Mesodermal cell (in vitro differentiated cells): ENCODE data around the gene SLC40A1.

Experiments used
- H3K27ac ChIP-seq: 2 replicates; pipeline ENCODE4 v1.7.0; 2013; ENCODE audit warnings: mild to moderate bottlenecking, low read depth, low read length, moderate library complexity; ENCODE audit not compliant: severe bottlenecking
- H3K36me3 ChIP-seq: 2 replicates; pipeline ENCODE4 v1.7.1; 2013; ENCODE audit warnings: mild to moderate bottlenecking, low read length, moderate library complexity; ENCODE audit not compliant: control insufficient read depth, insufficient read depth
- H3K4me1 ChIP-seq: one replicate; pipeline ENCODE4 v1.7.1; 2013; ENCODE audit warnings: mild to moderate bottlenecking, low read length; ENCODE audit not compliant: insufficient read depth, control insufficient read depth, poor library complexity, severe bottlenecking
- H3K4me3 ChIP-seq: 2 replicates; pipeline ENCODE4 v1.7.0; 2013; ENCODE audit warnings: low read length, control low read depth, mild to moderate bottlenecking; ENCODE audit not compliant: insufficient read depth, poor library complexity, severe bottlenecking; ENCODE audit errors: extremely low read depth
- H3K9me3 ChIP-seq: 2 replicates; pipeline ENCODE4 v1.7.1; 2013; ENCODE audit warnings: mild to moderate bottlenecking, low read length, moderate library complexity; ENCODE audit not compliant: control insufficient read depth
- WGBS, 2 experiments: methylation state at CpG; one replicate each; pipeline ENCODE4 v1.1.5; 2013; ENCODE audit warnings: missing lambda C conversion rate in 2 of 2; ENCODE audit not compliant: insufficient coverage in 2 of 2; 5-methylcytosine and 5-hydroxymethylcytosine counted together

SLC40A1 gene

DNA sequence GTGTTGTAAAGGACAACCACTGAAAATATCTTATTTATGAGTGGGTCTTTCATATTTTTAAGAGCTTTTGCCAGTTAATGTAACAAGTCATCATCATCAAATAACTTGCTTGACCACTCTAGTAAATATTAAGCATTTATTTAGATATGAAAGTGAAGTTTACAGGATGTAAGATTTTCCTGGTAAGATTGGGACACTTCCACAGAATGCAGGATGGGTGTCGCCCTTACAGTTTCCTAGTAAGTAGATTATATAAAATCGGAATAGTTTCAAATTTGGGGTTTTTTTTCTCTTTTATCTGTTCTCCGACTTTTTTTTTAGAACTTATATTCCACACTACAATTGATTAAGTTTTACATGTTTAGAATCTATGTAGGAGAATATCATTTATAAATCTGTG, 14.8 kb upstream of the SLC40A1 start:
- Histone ChIP-seq H3K4me3 (no peak overlapping the region), H3K36me3 (no peaks in the 10 kb centered on the region), H3K9me3 (no peaks in the 10 kb centered on the region), H3K27ac (no peak overlapping the region), H3K4me1 (peaks cover 10% of the 10 kb centered on the region)
- 100% methylated on average over 1 of the region's 3 CpGs; no CpG with 5 or more reads in 1 of the 2 experiments for WGBS, 2 experiments

DNA sequence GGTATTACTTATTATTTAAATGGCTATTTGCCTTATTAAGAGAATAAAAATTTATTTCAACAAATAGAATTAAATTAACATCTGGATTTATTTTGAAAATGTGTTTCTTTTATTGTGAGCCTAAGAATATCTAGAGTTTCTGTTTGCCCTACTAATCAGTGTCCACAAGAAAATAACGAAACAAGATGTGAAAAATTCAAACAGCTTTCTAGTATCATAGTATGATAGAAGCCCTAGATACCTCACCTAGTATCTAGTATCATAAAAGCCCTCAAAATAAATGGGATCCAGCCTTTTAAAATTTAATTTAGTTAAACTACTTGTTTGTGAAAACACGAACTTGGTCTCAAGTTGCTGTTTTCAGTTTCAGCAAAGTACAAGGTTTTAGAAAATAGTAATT, 13.7 kb upstream of the SLC40A1 start:
- Histone ChIP-seq H3K4me3 (no peak overlapping the region), H3K27ac (no peak overlapping the region), H3K4me1 (peaks cover under 1% of the 10 kb centered on the region), H3K36me3 (no peaks in the 10 kb centered on the region), H3K9me3 (no peaks in the 10 kb centered on the region)
- WGBS, 2 experiments = 100% methylated on average over 1 of the region's 2 CpGs

DNA sequence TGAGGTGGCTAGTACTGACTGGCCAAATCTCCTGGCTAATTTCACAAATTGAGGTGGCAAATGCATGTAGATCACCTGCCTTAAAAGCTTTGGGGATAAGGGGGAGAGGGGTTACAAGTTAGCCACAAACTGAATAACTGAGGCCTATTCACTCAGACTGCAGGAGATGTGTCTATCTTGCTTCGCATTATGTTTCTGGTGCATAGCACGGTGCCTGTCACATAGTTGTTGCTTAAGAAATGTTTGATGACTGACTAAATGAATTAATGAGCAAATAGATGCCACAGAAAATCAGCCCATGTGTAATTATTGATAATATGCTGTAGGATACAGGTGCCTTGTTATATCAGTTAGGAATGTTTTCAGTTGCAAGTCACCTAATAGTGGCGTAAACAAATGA, 12.5 kb upstream of the SLC40A1 start:
- H3K27ac ChIP-seq = no peak overlapping the region
- no peak overlapping the region for H3K4me3 ChIP-seq
- no peaks in the 10 kb centered on the region for H3K4me1 ChIP-seq
- no peaks in the 10 kb centered on the region for H3K9me3 ChIP-seq
- 83 to 97% methylated on average over 2 to 3 of the region's 3 CpGs for WGBS, 2 experiments
- H3K36me3 ChIP-seq = no peaks in the 10 kb centered on the region

DNA sequence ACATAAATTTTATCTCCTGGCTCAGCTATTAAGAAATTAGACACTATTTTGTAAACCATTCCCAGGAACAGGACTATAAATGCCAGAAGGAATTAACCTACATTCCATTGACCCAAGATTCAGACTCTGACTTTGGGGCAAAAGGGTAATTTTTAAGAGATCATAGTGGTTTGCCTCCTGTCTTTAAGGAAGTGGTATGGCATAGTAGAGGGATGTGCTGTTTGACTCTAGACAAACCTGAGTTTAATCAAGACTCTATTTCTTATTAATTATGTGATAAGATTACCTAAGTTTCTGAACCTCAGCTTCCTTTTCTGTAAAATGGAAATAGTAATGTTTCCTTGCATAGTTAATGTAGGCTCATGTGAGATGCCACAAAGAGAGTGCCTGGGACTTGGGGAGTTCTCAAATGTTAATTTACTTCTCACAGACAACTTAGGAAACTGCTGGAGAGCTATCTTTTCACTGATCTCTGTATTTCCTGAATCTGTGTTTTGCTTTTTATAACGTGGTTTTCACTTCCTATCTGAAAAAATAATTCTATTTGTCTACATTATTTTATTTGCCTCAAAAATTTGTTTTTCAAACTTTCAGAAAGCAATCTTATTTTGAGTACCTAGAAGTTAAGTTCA, 11.9 kb upstream of the SLC40A1 start:
- Histone ChIP-seq H3K9me3 (no peaks in the 10 kb centered on the region), H3K4me3 (no peak overlapping the region), H3K27ac (no peak overlapping the region), H3K36me3 (no peaks in the 10 kb centered on the region), H3K4me1 (no peaks in the 10 kb centered on the region)
- no CpG with 5 or more reads among the region's 1 CpG for WGBS, 2 experiments

DNA sequence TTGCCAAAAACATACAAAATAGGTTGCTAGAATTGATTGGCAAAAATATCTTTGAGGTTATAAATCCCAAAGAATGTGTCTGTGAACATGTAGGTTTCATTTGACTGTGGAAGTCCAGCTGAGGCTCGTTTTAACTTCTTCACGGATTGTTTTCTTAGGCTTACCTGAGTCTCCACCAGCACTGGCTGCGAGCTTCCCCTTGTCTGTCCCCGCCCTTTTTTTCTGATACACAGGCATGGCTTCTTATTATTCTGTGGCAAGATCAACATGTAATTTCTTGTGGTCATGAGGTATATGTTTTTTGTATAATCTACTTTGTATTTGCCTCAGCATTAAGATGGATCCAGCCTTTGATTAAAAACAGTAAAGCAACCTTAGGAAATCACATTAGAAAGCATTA, 7.2 kb upstream of the SLC40A1 start:
- H3K4me1 ChIP-seq = no peaks in the 10 kb centered on the region
- H3K4me3 ChIP-seq = no peak overlapping the region
- no peak overlapping the region for H3K27ac ChIP-seq
- H3K9me3 ChIP-seq = no peaks in the 10 kb centered on the region
- no peaks in the 10 kb centered on the region for H3K36me3 ChIP-seq
- 73 to 93% methylated on average over 2 of the region's 4 CpGs for WGBS, 2 experiments

DNA sequence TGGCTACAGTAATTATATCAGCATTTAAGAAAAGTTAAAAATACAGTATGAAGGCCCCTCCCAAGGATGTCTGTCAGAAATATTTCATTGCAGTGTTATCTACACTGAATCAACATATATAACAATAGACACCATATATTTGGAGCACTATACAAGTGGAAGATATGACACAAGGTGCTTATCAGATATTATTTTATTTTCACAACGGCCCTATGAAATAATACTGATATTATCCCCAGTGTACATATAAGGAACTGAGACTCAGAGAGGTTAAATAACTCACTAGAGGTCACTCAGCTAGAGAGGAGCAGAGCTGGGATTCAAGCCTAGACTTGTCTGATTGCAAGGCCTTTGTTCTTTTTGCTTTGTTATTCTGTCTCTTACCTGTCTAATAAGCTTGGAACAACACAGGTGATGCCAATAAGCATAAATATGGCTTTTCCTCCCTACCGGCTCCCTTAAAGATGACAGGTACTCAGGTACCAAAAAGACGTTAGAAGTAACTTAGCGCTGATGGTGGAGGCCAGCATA, 4.7 kb upstream of the SLC40A1 start:
- Histone ChIP-seq H3K9me3 (no peaks in the 10 kb centered on the region), H3K4me3 (no peak overlapping the region), H3K27ac (no peak overlapping the region), H3K36me3 (no peaks in the 10 kb centered on the region), H3K4me1 (no peaks in the 10 kb centered on the region)
- 76 to 89% methylated on average over 3 of the region's 4 CpGs for WGBS, 2 experiments

DNA sequence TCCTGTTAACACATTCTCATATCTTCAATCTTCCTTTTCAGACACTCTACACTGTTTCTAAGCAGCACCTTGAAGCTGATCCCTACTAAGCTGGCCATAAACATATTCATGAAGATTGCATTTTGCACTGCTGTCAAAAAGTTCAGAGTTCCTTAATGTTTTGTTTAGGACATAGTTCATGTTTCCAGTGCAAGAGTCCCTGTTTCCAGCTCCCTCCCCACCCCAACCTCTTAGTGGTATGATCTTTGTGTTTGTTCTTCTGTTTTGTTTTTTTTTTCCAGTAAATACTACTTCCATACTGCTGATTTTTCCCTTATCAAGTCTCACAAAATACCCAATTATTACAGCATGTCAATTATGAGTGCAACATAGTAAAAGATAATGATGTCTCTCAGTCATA, 4.1 kb upstream of the SLC40A1 start:
- no peaks in the 10 kb centered on the region for H3K4me1 ChIP-seq
- no peaks in the 10 kb centered on the region for H3K9me3 ChIP-seq
- H3K27ac ChIP-seq = no peak overlapping the region
- H3K4me3 ChIP-seq = no peak overlapping the region
- no peaks in the 10 kb centered on the region for H3K36me3 ChIP-seq

DNA sequence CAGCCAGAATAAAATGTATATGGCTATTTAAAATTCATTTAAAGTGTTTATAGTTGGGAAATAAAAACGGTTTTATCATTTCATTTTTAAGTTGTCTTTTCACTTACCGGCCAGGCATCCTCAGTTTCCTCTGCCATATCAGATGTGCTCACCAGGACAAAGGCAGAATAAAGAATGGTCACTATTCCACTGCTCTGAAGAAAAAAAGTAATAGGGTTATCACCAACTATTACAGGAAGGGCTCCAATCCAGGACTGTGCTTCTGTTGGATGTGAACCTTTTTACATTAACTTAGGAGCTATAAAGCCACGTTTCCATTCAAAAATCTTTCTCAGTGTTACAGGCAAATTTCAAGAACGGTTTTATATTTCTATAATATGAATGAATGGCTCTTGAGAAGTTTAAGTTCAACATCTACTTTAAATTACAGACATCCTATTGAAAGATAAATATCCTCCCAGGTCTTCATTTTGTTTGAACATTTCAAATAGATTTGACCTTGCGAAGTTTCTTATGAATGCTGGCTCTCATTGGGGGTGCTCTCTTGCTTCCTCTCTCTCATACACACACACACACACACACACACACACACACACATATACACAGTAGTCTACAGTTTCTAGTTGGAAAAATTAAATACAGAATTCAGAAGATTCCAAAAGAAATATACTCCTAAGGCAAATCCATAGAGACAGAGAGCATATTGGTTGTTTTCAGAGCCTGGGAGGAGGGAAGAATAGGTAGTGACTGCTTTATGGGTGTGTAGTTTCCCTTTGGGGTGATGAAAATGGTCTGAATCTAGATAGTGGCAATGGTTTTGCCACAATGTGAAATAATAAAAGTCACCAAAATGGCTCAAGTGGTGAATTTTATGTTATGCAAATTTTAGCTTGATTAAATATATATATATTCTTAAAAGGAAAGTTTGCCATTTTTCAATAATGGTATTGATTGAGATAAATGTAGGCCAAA, 2.9 kb upstream of the SLC40A1 start:
- 100% methylated on average over 1 of the region's 5 CpGs; no CpG with 5 or more reads in 1 of the 2 experiments for WGBS, 2 experiments
- Histone ChIP-seq H3K27ac (no peak overlapping the region), H3K9me3 (no peaks in the 10 kb centered on the region), H3K36me3 (no peaks in the 10 kb centered on the region), H3K4me1 (peaks cover 2% of the 10 kb centered on the region), H3K4me3 (no peak overlapping the region)

DNA sequence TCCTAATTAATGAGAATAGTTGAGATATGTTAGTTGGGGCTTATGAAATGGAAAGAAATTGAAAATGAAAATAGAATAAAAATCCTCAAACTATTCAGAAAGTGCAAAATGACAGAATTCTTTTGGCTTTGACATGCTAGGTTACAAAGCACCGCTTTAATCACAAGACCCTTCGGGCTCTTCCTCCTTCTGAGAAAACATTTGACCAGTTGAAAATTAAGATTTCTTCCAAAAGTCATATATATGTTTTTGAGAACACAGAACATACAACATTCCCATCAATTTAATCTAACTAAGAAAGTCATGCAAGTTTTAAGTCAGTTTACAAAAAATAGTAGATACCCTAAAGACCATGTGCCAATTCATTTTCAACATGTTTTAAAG, 2.2 kb upstream of the SLC40A1 start:
- Histone ChIP-seq H3K36me3 (no peaks in the 10 kb centered on the region), H3K9me3 (no peaks in the 10 kb centered on the region), H3K4me3 (no peak overlapping the region), H3K27ac (no peak overlapping the region), H3K4me1 (peaks cover 4% of the 10 kb centered on the region)
- WGBS, 2 experiments = no CpG with 5 or more reads among the region's 2 CpGs

DNA sequence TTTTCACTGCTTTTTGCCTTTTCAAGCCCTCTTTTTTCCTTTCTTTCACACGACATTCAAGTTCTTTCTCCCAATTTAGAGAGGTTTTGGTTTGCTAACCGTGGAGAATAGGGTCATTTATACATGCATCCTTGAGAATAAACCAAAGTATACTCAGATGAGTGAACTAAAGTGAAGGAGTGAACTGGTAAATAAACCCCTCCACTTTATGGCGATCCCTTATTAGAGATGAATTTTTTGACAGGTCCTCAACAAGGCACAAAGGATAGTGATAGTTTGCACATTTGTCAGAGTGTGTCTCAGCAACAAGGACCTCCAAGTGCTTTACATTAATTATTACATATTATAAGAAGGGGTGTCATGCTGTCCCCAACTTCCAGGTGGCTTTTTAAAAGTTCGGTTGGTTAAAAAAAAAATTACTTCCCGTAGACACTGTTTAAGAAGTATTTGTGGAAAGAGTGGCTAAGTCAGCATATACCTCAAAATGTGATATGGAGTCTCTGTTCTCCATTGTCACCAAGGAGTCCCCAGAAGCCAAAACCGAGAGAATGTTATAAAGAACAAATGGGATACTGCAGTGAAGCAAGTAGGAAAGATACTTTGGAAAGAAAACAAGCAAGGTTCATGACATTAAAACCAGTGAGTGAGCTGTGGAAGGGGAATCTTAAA, 1.7 kb upstream of the SLC40A1 start:
- Histone ChIP-seq H3K4me3 (no peak overlapping the region), H3K27ac (no peak overlapping the region), H3K36me3 (no peaks in the 10 kb centered on the region), H3K9me3 (no peaks in the 10 kb centered on the region), H3K4me1 (peaks cover 4% of the 10 kb centered on the region)
- 78 to 82% methylated on average over 3 of the region's 6 CpGs for WGBS, 2 experiments
